Measurements from ENCODE around the gene CTSA. TPM values are rescaled to one million over a fixed set of nuclear protein-coding genes. Genes with fewer than 3 reads are reported as not detected.

The CTSA gene
- total RNA-seq, 2 donors from 2014 or later: 83.8 to 116 TPM

DNA sequence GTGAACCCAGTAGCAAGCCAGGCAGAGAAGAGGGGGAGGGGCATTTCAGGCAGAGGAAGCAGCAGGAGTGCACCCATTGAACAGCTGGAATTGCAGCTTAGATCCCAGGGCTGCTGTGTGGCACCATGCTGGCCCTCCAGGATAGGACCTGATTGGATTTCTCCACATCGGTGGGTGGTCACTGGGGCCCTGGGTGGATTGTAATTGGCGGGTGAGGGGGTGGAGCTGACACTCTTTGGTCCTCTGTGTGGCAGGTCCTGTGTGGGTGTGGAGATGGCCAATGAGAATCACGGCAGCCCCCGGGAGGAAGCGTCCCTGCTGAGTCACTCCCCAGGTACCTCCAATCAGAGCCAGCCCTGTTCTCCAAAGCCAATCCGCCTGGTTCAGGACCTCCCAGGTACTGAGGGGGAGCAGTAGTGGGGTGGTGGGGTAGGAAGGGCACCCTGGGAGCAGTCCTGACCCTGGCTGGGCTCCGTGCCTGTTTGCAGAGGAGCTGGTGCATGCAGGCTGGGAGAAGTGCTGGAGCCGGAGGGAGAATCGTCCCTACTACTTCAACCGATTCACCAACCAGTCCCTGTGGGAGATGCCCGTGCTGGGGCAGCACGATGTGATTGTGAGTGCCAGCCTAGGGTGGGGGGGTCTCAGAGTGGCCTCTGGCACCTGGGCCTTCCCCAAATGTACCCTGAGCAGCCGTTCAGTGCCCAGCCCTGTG is 47.7 kb downstream of the CTSA start:
- H3K9me3 ChIP-seq: no peaks in the 10 kb centered on the region
- H3K4me3 ChIP-seq: no peak overlapping the region
- no peaks in the 10 kb centered on the region for H3K27me3 ChIP-seq
- no peak for DNase-seq (ENCODE audit: low spot score)
- no peak overlapping the region for H3K27ac ChIP-seq
- TF ChIP-seq, protein P1, sequence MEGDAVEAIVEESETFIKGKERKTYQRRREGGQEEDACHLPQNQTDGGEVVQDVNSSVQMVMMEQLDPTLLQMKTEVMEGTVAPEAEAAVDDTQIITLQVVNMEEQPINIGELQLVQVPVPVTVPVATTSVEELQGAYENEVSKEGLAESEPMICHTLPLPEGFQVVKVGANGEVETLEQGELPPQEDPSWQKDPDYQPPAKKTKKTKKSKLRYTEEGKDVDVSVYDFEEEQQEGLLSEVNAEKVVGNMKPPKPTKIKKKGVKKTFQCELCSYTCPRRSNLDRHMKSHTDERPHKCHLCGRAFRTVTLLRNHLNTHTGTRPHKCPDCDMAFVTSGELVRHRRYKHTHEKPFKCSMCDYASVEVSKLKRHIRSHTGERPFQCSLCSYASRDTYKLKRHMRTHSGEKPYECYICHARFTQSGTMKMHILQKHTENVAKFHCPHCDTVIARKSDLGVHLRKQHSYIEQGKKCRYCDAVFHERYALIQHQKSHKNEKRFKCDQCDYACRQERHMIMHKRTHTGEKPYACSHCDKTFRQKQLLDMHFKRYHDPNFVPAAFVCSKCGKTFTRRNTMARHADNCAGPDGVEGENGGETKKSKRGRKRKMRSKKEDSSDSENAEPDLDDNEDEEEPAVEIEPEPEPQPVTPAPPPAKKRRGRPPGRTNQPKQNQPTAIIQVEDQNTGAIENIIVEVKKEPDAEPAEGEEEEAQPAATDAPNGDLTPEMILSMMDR (IDR thresholded peaks at IDR 0.05): no peak
- H3K4me1 ChIP-seq: peaks cover 0 to 20% of the 10 kb centered on the region in 2 donors
- peaks cover 72% of the 10 kb centered on the region for H3K36me3 ChIP-seq

DNA sequence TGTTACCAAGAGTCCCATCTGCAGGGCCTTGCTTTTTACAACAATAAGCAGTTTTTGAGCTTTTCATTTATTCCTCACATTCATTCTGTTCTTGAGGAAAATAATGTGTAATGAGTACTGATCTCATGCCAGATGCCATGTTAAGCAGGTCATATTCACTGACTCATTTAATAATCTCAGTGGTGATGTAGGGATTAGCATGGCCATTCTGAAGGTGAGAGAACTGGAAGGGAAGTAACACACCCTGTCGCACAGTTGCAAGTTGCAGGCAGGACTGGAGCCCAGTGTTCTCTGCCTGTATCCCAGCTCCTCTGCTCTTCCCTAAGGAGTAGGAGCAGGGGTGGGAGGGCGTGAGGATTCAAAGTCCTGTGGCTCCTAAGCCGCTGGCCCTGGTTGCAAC is 48.9 kb downstream of the CTSA start:
- TF ChIP-seq, protein P1 (IDR thresholded peaks at IDR 0.05): no peak
- Histone ChIP-seq H3K36me3 (peaks cover 84% of the 10 kb centered on the region), H3K9me3 (no peaks in the 10 kb centered on the region)

DNA sequence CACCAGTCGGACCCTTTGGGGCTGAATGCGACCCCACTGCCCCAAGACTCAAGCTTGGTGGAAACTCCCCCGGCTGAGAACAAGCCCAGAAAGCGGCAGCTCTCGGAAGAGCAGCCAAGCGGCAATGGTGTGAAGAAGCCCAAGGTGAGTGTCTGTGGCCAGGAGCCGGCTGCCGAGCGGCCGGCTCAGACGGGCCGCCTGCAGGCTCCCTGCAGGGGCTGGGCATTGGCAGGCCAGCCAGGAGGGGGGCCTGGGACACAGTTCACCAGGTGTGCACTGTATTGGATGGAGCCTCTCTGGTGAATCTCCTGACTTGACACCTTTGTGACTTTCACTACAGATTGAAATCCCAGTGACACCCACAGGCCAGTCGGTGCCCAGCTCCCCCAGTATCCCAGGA is 49.3 kb downstream of the CTSA start:
- H3K9me3 ChIP-seq: no peaks in the 10 kb centered on the region
- H3K27me3 ChIP-seq: no peaks in the 10 kb centered on the region
- peaks cover 0 to 19% of the 10 kb centered on the region in 2 donors for H3K4me1 ChIP-seq
- no peak overlapping the region for H3K4me3 ChIP-seq
- TF ChIP-seq, protein P1 (IDR thresholded peaks at IDR 0.05): no peak
- DNase-seq (ENCODE audit: low spot score): no peak
- H3K36me3 ChIP-seq: peaks cover 88% of the 10 kb centered on the region
- H3K27ac ChIP-seq: no peak overlapping the region

More for the DNA sequence above, 48.9 kb downstream of the CTSA start:
- no peak for DNase-seq (ENCODE audit: low spot score)
- Histone ChIP-seq H3K4me1 (peaks cover 0 to 19% of the 10 kb centered on the region in 2 donors), H3K27ac (no peak overlapping the region), H3K27me3 (no peaks in the 10 kb centered on the region), H3K4me3 (no peak overlapping the region)

DNA sequence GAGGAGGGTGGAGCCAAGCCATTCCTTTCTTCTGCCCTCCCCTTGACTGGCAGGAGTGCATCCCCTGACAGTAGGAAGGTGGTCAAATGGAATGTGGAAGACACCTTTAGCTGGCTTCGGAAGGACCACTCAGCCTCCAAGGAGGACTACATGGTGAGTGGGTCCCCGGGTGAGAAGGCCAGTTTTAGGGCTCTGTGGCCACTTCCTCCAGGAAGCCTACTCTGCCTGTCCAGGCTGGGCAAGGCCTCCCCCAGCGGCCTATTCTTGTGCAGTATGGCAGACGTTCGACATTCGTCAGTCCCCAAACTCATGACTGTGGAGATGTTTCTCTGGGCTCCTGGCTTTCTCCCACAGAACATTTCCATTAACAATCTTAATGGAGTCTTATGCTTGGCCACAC is 52.5 kb downstream of the CTSA start:
- Histone ChIP-seq H3K36me3 (peaks cover 99% of the 10 kb centered on the region), H3K9me3 (no peaks in the 10 kb centered on the region), H3K4me3 (no peak overlapping the region), H3K27ac (no peak overlapping the region), H3K4me1 (peaks cover 0 to 10% of the 10 kb centered on the region in 2 donors), H3K27me3 (no peaks in the 10 kb centered on the region)
- TF ChIP-seq, protein P1 (IDR thresholded peaks at IDR 0.05): no peak
- no peak for DNase-seq (ENCODE audit: low spot score)

DNA sequence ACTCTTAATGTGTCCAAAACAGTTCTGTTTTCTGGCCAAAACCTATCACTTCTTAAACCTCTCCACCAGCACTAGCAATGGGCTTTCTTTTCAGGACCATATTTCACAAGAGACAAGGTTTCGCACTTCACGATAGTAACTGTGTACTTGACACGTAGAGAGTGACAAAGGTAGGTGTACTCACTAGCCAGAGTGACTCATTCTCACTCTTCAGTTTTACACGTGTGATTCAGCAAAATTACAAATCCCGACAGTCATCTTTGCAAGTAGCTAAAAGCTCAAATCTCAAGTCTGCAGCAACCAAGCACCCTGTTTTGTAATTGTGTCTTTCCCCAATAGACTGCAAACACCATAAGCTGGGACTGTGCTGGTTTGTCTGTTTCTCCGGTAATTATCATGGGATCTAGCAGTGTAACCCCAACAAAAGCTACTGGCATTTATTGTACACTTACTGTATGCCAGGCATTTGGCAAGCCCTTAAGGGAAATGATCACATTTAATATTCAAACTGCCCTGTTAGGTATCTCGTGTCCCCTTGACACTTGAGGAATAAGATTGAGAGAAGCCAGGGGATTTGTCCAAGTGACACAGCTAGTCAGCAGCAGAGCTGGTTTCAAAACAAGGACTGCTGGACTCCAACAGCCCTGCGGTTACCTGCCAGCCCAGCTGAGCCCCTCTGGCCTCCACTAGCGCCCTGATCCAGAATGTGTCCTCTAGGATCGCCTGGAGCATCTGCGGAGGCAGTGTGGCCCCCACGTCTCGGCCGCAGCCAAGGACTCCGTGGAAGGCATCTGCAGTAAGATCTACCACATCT is 53.2 kb downstream of the CTSA start:
- DNase-seq (ENCODE audit: low spot score): no peak

More for the DNA sequence above, 53.2 kb downstream of the CTSA start:
- Histone ChIP-seq H3K4me1 (peaks cover 0 to 10% of the 10 kb centered on the region in 2 donors), H3K27ac (no peak overlapping the region), H3K4me3 (no peak overlapping the region), H3K27me3 (no peaks in the 10 kb centered on the region), H3K9me3 (no peaks in the 10 kb centered on the region), H3K36me3 (peaks cover 99% of the 10 kb centered on the region)
- TF ChIP-seq, protein P1 (IDR thresholded peaks at IDR 0.05): no peak
